GM23248 (cell line): Measurements from ENCODE around the gene ZNF652.

Source experiments
- EZH2 ChIP-seq: fragments of 200-600 bp; sonication (generic); IDR thresholded peaks from 2 replicates; pipeline ENCODE4 v1.6.1; 2018; ENCODE audit warnings: antibody characterized with exemption, mild to moderate bottlenecking; ENCODE audit not compliant: insufficient read depth, poor library complexity, severe bottlenecking
- EZH2phosphoT487 ChIP-seq: fragments of 200-600 bp; sonication (generic); IDR thresholded peaks from 2 replicates; pipeline ENCODE4 v1.6.1; 2018; ENCODE audit warnings: antibody characterized with exemption, moderate library complexity, mild to moderate bottlenecking, low read depth; ENCODE audit not compliant: insufficient read depth

- TF ChIP-seq EZH2phosphoT487 (no peak), EZH2 (no peak)
Observed at GRCh38 chr17:49352587-49353154, 9.4 kb downstream of the ZNF652 start.
